Stimulated activated CD4-positive, alpha-beta T cell treated with anti-CD3 and anti-CD28 coated beads, Interleukin-12 subunit alpha, Interleukin-12 subunit beta, amount 100 ng/mL, for 4 hours (primary cell): ENCODE results near the gene FAM221B.

Source experiments
- DNase-seq: peaks from one replicate; pipeline ENCODE4 v3.0.0-alpha.2; 2020

Gene FAM221B

GRCh38 chr9:35828716-35829083 lies at the start of gene FAM221B:
Gene FAM221B (minus strand): TSS chr9:35828732. CDS start chr9:35826161, 2,571 bp downstream.
- DNase-seq = peak; percentile 16

- DNase-seq = no peak
Observed at GRCh38 chr9:35872505-35872904, 44.0 kb upstream of the FAM221B start.

DNA sequence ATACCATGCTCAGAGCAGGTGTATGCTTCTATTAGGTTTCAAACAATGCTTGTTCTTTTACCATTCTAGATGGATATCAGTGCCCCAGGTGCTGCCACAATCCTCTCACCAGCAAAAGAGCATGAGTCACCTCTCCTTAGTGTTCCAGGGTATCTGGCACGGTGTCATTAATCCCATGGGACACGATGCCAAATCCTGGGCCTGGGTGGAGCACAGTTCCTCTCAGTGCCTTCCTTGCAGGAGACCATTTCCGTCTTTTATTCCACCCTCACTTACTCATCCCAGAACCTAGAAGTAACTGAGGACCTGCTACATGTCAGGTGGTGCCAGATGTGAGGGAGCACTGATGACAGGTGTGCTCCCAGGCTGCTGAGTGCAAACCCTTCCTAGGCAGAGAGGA lies 43.0 kb upstream of the FAM221B start:
- no peak for DNase-seq

- no peak for DNase-seq
Observed at GRCh38 chr9:35870351-35870923, 41.9 kb upstream of the FAM221B start, which contains the start of gene OR13J1. Gene OR13J1 (minus strand): TSS chr9:35870401. CDS start chr9:35870401, 0 bp downstream.

DNA sequence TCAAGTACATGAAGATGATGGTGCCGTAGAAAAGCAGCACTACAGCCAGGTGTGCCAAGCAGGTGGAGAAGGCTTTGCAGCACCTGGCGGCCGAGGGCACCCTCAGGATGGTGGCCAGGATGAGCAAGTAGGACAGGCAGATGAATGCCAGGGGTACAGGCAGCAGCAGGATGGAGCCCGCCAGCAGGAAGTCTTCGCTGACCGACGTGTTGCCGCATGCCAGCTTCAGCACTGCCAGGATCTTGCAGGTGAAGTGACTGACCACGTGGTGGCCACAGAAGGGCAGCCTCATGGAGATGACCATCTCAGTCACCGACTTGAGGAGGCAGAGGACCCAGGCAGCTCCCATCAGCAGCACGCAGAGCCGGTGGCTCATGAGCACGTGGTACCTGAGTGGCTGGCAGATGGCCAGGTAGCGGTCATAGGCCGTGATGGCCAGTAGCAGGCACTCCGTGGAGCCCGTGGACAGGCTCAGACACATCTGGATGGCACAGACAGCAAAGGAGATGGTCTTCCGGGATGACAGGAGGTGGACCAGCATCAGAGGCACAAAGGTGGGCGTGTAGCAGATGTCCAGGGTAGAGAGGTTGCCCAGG lies 41.2 kb upstream of the FAM221B start:
- DNase-seq = no peak

- DNase-seq = no peak
Observed at GRCh38 chr9:35868933-35869332, 40.4 kb upstream of the FAM221B start.

- DNase-seq = no peak
Observed at GRCh38 chr9:35867538-35867937, 39.0 kb upstream of the FAM221B start.

DNA sequence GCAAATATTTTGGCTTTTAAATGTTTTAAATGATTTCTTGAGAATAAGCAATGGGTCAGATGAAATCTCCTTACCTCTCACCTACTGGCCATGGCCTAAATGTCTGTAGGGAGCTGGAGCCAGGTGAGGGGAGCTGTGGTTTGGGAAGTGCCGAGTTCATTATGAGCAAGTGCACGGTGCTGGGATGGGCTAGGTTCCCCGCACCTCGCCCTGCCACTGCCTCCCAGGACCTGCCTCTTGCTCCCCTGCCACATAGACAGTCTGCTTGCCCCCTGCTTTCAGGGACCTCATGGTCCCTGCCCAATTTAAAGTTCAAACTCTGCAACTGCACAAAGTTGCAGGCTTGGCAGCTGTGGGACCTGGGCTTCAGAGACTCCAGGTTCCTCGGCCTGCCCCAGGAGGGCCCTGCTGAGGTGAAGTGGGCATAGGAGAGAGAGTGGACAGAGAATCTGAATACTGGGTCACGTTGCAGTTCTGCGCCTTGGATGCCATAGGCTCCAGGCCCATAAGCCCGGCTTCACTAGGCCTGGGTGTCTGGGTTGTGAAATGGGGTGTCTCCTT lies 36.2 kb upstream of the FAM221B start:
- no peak for DNase-seq

GRCh38 chr9:35863583-35863982 lies 35.1 kb upstream of the FAM221B start:
- no peak for DNase-seq

DNA sequence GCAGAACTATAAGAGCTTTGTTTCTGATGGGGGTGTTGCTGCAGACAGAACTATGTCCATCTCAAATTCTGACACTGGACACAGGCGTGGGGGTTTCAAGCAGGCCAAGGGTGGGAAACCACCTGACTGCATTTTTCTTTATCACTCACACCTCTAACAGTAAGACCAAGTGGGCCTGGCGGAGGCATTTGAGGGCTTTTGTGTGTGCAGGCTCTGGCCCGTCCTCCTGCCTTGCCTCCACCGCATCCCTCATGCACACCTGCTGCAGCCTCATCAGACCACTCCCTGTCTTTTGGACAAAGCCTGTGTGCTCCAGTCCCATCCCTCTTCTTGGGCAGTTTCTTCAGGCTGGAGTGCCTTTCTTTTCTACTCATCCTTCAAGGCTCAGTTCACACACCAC lies 33.8 kb upstream of the FAM221B start:
- no peak for DNase-seq

DNA sequence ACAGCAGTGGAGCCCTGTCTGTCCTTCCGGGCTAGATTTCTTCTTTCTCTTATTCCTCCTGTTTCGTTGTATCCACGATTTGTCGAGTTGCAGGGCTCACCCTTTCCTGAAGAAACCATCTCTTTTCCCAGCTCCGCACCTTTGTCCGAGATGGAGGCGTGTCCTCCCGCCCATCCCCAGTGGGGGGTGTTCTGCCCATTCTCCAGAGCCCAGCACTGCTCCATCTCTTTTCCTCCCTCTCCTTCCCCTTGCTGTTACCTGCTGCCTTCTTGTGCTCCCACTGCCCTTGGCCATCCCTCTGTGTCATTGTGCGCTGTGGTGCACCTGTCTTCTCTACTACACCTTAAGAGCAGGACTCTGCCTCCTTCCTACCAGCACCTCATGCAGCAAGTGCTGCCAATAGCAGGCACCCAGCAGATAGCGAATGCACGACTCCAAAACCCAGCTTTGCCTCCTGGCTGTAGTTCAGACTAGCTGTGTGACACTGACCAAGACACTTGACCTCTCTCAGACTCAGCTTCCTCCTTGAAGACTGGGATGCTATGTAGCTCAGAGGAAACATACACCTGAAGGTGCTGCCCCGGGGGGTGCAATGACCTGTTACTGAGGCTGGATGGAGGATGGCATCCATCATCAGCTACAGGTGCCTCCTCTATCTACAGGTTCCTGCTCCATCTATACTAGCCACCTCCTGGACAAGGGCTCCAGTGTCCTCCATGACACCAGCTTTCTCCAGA lies 32.8 kb upstream of the FAM221B start:
- DNase-seq = no peak

- no peak for DNase-seq
Observed at GRCh38 chr9:35859990-35860339, 31.4 kb upstream of the FAM221B start.

GRCh38 chr9:35859310-35859989 lies 30.9 kb upstream of the FAM221B start:
- no peak for DNase-seq

DNA sequence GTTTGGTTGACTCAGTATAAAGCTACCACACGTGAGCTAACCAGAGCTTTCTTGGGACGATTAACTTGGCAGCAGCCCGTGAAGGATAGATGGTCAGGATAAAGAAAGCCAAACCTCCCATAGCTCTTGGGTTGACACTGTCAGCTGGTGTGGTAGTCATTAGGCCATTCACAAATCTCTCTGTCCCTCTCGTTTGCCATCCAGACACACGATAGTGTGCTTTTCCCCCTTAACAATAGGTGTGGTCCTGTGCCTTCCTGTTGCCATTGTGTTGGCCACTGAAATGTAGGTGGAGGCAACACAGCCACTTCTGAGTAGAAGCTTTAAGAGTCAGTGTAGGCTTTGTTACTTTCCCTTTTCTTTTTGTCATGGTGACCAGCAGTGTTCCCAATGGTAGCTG lies 29.9 kb upstream of the FAM221B start:
- DNase-seq = no peak

GRCh38 chr9:35856882-35857281 lies 28.4 kb upstream of the FAM221B start:
- DNase-seq = no peak

DNA sequence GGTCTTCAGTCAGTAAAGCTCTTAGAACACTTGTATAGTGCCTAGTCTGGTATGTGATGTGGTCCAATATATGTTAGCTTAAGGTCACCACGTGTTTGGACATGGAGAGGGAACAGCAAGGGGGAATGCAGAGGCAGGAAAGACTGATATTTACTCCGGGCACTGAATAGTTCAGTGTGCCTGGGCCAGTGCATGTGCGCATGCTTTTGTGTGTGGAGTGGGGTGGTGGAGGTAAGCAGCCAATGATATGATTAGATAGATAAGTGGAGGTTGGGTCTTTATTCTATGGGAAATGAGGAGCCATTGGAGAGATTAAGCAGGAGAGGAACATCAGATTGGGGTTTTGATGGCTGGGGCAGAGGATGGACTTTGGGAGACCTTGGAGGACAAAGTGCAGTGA lies 27.7 kb upstream of the FAM221B start:
- no peak for DNase-seq

DNA sequence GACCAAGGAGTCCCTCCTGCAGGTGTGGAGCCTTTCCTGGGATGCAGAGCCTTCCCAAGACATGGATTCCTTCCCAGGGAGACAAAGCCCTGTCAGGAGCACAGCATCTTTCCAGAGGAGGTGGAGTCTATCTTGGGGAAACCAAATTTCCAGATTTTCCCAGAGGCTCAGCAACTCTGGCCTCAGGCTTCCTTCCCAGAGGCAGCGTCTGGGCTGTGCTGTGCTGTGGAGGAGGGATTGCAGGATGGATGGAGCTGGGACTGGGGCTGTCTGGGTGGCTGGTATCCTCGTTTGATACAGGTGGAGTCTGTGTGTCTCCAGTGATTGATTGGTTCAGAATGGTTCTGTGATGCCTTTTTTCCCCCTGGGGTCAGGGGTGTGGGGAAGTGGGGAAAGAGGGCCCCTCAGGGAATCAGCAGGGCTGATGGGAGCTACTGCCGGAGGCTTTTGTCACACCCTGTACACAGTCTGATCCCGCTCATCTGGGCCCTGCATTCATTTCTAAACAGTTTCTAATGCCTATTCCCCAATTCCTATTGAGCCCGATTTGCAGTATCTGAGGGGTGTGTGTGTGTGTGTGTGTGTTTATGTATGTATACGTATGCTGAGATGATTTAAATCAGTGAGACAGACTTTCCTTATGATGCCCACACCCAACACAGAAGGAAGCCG lies 25.7 kb upstream of the FAM221B start:
- DNase-seq = no peak

GRCh38 chr9:35852876-35853865 lies 24.6 kb upstream of the FAM221B start:
- no peak for DNase-seq

DNA sequence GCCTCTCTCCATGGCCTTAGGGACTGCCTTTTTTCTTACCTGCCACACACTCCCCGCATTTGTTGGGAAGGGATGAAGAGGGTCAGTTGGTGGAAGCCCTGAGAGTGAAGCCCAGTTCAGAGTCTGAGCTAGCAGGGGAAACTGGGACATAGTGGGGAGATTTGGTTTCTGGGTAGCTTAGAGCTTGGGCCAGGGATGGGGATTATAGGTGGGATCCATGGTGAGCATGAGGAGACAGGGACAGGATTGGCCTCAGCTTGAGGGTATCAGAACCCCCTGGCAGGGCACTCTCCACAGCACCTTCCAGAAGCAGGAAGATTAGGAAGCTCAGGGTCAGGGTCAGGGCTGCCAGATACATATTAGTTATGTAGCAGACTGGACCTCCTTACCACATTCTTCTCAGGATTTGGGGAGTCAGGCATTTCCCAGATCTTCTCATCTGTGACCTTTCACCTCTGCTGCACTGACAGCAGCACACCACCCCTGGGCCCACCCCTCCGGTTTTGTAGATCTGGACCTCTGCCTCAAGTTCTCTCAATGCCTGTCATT lies 23.8 kb upstream of the FAM221B start:
- no peak for DNase-seq

DNA sequence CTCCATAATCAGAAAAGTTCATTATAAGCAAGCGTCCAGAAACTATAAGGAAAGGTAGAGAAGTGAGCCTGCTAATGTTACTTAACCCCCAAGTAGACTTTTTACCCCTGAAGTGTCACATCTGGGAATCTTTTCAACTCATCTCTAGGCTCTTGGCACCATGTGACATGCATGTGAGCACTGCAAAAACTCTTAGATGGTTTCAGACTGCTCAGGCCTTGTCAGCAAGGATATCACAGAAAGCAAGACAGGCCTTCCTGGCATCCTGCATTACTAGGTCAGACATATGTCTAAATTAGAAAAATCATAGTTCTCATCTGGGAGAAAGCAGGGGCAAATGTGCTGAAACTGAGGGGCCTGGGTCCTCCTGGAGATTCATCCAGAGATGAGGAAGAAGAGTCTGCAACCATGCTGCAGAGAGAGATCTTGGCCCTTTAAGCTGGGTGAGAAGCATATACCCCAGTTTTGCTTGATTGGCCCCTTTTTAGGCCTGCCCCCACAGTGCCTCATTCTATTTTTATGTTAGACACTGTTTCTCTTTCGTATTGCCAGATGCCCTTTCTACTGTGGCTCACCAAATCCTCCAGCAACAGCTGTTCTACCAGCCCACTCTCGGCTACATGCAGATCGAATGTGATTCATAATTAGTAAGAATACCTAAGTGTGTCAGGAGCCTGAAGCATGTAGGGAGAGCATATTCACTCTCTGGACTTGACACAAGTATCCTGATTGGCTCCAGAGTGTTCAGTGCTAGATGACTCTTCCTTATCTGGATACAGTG lies 19.4 kb upstream of the FAM221B start:
- no peak for DNase-seq
